Umbilical cord (tissue), 2 donors: ENCODE results near the gene PLGRKT. TPM values are rescaled to one million over a fixed set of nuclear protein-coding genes. Genes with fewer than 3 reads are reported as not detected.
"Not testable (repeated sequence)": the region's sequence is repeated elsewhere in the genome, so short reads cannot be mapped to it uniquely, and the experiment has no call there.

Experiments used
- DNase-seq: peaks from one replicate; pipeline ENCODE4 v3.0.0-alpha.2; 2015; ENCODE audit warnings: low spot score
- total RNA-seq: library from RNA; depleted of rRNA; stranded (reverse); fragments of >200 nt; gene quantifications from one replicate; pipeline ENCODE4 v1.2.3, GENCODE V29; 2014; ENCODE audit warnings: low replicate concordance; ENCODE audit not compliant: insufficient read depth

Gene PLGRKT
- total RNA-seq, 1 donor from 2014 or later: 9.9 TPM

DNA sequence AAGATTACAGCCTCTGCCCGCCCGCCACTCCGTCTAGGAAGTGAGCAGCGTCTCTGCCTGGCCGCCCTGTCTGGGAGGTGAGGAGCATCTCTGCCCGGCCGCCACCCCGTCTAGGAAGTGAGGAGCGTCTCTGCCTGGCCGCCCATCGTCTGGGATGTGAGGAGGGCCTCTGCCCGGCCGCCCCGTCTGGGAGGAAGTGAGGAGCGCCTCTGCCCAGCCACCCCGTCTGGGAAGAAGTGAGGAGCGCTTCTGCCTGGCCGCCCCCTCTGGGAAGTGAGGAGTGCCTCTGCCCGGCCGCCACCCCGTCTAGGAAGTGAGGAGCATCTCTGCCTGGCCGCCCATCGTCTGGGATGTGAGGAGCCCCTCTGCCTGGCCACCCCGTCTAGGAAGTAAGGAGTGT is 4.8 kb downstream of the PLGRKT start:
- not testable (repeated sequence) for DNase-seq

DNA sequence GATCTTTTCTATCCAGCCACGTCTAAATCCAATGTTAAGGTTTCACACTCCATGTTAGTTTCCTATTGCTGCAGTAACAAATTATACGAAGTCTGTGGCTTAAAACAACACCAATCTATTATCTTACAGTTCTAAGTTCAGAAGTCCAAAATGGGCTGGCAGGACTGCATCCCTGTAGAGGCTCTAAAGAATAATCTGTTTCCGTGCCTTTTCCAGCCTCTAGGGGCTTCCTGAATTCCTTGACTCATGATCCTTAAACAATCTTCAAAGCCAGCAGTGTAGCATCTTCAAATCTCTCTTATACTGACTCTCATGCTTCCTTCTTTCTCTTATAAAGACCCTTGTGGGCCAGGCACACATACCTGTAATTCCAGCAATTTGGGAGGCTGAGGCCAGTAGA is 6.8 kb downstream of the PLGRKT start:
- DNase-seq: no peak

DNA sequence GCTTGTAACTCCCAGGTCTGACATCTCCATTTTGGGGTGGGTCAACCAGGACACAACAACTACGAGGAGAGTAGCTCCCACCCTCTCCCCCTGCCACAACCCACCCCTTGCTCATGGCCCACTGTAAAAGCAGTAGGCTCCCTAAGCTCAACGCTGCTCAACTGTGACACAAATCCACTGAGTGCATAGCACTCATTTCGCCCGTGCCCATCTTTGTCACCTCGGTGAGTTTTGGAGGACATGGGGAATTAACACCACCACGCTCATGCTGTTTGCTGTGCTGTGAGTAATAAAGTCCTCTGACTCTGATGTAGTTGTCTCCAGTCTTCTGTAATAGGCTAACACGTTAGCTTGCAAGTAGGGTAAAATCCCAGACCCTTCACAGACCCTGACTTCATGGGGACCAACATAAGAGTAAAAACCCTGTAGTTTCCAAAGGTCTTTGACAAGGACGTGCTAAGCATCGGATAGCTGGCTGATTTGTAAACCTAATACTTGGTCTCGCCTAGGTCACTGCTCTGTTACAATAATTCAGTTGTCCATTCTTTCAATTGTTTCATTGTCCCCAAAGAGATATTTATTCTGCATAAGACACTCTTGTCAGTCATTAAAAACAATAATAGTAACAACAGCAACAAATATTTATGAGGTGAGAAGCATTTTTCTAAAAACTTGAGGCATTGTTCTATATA is 7.7 kb downstream of the PLGRKT start:
- DNase-seq: no peak

DNA sequence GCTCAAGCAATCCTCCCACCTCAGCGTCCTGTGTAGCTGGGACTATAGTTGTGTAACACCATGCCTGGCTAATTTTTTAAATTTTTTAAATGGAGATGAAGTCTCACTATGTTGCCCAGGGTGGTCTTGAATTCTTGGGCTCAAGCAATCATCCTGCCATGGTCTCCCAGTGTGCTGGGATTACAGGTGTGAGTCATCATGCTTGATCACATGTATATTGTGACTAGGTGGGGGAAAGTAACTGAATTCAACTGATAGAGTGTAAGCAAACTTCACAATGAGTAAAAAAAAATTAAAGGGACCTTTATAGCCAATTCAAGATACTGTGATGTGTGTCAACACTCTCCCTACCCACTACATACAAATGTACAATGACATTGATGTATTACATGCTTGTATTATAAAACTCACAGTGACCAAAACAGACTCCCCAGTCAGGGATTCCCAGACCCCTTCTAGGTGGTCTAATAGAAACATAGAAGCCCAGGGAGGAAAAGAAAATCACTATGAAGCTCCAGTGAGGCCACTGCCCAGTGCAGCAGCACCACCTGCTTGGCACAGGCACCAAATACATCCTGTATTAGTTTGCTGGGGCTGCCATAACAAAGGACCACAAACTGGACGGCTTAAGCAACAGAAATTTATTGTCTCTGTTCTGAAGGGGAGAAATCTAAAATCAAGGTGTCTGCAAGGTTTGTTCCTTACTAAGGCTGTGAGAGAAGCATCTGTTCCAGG is 8.8 kb downstream of the PLGRKT start:
- no peak for DNase-seq

DNA sequence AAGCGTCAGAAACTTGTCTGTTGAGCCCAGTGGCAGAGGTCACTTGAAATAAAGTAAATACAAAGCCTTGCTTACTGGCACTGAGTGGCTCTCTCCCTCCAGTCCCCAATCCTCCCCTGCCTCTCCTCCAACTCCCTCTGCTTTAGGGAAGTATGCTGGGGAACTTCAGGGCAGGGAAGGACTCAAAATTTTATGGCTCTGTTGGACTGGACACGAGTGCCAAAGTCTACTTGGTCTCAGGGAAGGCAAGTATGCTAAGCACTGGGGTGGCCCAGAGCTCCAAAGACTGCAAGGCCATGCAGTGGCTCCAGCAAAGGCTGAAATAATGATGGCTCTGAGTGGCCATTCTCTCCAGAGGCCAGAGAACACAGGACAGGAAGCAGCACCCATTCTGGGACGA is 9.6 kb downstream of the PLGRKT start:
- no peak for DNase-seq

DNA sequence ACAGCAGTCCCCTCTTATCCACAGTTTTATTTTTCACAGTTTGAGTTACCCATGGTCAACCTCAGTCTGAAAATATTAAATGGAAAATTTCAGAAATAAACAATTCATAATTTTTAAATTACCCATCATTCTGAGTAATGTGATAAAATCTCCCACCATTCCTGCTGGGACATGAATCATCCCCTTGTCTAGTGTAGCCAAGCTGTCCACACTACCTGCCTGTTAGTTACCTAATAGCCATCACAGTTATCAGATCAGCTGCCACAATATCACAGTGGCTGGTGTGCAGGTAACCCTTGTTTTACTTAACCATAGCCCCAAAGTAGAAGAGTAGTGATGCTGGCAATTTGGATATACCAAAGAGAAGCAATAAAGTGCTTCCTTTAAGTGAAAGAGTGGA is 10.7 kb downstream of the PLGRKT start:
- DNase-seq: no peak

DNA sequence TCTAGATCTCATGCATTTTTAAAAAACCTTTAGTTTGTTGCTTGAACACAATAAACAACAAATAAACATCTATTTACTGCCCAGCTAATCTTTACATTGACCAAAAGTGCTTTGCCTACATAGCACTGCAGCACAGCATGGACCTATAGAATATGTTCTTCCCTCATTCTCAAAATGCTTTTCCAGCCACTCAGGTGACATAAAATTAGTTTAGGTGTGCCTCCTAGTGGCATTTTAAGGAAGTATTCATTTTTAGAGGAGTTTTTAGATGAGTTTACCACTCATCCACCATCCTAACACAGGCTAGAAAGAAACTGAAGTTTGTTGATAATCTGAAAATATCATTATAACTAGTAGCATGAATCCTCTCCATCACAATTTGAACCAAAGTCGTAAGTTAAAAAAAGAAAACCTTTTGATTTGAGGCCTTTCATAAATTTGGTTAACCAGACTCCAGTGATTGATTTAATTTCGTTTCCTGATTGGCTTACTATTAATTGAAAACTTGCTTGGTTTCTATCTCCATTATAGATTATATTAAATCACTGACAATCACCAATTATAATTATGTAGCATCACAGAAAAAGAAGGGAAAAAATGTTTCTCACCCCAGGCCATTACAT is 12.6 kb downstream of the PLGRKT start:
- no peak for DNase-seq

DNA sequence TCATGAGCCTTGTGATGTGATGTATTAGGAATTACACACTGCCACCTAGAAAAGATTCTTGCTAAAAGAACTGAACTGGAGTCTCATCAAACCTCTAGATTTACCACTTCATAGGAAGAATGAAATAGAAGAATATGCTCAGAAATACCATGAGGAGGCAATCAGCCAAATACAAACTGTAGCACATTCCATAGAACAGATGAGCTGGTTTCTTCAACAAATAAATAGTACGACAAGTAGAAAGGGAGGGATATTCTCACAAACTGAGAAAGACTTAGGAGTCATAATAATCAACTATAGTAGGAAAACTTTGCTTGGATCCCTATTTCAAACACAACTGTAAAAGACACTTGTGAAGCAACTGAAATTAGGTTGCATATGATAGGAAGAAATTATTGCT is 15.4 kb downstream of the PLGRKT start:
- no peak for DNase-seq

DNA sequence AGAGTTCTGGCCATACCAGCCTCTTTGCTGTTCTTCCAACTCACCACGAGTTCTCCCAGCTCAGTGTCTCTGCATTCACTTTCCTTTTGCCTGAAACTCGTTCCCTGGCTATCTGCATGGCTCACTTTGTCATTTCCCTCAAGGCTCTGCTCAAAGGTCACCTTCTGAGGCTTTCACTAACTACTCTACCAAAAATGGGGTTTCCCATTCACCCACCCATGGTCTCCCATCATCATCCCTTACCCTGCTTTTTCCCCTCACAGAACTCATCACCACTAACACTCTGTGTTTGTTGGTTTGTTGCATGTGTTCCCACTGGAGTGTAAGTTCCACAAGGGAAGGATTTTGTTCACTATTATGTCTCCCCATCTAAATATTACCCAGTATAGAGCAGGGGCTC is 16.6 kb downstream of the PLGRKT start:
- no peak for DNase-seq

DNA sequence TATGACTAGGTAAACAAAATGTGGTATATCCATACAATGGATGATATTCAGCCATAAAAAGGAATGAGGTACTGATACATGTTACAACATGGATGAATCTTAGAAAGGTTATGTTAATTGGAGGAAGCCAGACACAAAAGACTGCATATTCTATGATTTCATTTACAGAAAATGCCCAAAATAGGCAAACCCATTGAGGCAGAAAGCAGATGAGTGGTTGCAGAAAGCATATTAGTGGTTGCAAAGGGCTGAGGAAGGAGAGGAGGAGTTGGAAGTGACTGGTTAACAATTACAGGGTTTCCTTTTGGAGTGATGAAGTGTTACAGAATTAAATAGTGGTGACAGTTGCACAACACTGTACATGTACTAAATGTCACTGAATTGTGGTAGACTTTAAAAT is 17.7 kb downstream of the PLGRKT start:
- no peak for DNase-seq

DNA sequence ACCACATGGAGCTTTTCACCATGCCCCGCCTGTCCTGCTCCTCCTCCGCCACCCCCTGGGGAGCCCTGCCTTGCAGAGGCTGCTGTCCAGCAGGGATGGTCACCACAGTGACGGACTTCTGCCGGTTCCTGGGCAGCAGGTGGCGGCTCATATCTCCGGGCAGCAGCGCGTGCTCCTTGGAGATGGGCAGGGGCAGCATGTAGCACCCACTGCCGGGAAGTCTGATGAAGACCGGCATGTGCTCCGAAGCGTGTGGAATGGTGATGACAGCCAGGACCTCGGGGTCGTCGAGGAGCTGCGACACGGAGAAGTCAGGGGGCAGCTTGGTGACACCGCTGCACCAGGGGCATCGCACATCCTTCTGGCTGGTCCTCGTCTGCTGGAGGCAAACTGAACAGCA is 19.2 kb downstream of the PLGRKT start:
- no peak for DNase-seq

DNA sequence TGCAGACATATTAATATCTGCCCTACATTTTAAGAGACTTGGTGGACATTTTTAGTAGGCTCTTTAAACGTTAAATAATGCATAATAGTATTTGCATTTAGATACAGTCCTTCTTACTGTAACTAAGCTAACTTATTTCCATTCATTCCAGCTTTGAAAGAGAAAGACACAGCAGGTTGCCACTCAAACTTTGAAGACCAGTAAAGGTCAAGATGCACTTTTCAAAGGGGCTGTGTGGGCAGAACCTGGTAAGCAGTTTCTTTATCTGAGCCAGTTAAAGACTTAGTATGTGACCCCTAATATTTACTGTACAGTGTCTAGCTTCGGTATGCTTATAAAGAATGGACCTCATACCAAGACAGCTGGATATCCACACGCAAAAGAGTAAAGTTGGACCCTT is 20.8 kb downstream of the PLGRKT start:
- no peak for DNase-seq

DNA sequence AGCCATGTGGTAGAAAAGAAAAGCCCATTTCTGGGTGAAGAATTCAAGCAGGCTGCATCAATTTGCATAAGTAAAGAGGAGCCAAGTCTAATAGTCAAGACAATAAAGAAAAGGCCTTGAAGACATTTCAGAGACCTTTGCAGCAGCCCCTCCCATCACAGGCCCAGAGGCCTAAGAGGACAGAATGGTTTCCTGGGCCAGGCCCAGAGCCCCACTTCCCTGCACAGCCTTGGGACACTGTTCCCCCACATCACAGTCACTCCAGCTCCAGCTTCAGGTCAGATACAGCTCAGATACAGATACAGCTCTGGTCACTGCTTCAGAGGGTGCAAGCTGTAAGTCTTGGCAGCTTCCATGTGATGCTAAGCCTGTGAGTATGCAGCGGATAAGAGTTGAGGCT is 29.1 kb downstream of the PLGRKT start:
- DNase-seq: no peak

DNA sequence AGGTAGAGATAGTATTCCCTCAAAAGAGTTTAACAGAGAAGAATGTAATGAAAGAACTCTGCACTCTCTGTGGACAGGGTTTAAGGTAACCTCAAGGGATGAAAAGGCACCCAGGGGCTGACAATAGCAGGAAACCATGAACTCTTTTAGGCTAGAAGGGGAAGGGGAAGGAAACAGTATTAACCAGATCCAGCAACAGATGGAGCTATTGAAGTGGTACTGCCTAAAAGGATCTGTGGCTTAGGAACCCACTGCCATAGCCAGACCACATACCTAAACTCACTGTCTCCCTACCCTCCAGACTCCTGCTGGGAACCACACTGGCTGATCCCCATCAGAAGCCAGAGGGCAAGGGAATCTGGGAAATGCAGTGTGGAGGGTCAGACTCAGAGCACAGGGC is 35.5 kb downstream of the PLGRKT start:
- no peak for DNase-seq

DNA sequence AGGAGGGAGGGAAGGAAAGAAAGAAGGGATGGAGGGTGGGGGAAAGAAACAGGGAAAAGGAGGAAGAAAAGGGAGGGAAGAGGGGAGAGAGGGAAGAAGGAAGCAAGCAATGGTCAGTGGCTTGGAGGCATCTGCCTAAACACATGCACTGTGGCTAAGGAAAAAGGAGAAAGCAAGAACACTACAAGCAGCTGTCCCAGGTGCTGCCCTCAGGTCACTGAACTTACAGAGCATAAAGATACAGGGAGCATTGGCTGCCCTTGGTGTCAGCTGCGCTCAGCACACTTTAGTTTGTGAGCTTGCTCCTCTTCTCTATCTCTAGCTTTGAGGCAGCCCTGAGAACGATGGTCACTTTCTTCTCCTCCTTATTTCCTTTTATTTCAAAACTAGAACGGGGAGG is 40.2 kb downstream of the PLGRKT start:
- DNase-seq: not testable (repeated sequence)

DNA sequence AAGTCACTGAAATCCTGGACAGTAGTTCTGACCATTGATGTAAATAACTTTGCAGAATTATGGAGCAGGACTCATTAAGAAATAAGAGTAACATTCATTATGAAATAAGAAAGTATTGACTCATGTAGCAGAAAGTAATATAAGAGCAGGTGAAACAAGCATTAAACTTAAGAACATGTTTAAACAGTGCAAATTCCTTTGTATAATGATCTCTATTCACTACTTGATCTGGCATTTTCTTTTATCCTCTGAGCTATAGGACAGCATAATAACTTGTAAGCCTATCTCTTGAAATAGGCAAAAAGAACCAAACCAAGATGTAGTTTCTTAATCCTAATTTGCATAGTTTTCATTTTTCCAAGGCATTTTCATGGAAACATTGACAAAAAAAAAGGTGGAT is 42.3 kb downstream of the PLGRKT start:
- DNase-seq: no peak

DNA sequence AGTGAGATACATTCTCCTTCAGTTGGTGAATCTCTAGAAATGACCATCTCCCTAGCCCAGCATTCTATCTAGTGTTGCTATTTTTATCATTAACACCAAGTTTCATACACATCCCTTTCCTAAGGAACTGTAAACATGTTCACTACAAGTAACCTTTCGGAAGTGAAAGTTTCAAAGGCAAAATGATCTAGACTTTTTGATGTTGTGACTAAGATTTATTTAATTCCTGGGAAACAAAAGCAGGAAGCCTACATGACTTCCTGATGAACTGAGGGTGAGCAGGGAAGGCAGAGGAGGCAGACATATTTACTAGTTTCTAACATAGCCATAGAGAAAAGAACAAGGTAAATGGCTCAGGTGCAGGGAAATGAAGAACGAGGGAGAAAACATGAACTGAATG is 43.7 kb downstream of the PLGRKT start:
- not testable (repeated sequence) for DNase-seq

DNA sequence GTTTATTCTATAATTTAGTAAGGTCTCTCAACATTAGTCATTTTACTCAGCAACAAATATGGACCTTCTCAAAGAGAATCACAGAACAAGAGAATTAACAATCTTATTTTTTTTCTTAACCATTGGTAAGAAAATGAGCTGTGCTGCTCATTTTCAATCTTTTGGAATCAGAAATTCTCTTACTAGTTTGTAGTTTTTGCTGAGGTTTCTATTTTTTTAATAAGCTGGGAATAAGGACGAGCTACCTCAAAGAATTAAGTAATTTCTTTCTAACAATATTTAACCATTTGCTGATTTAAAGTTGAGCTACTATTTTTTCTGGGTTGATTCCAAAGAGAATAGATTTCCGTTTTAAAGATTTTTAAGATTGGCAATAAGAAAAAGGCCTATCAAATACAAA is 44.2 kb downstream of the PLGRKT start:
- no peak for DNase-seq

DNA sequence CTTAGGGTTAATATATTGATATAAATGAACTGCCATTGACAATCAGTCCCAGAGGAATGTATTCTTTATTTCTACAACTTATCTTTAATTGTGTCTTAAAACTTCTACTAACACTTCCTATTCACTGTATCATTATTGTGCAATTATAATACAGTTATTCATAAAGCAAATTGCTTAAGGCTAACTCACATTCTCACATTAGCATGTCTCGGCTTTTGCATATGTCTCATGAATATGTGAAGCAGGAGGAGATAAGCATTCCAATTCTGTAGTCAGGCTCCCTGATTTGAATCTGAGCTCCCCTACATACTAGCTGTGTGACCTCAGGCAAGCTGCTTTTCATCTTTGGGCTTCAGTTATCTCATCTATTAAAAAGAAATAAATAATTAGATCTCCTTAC is 45.4 kb downstream of the PLGRKT start:
- no peak for DNase-seq

DNA sequence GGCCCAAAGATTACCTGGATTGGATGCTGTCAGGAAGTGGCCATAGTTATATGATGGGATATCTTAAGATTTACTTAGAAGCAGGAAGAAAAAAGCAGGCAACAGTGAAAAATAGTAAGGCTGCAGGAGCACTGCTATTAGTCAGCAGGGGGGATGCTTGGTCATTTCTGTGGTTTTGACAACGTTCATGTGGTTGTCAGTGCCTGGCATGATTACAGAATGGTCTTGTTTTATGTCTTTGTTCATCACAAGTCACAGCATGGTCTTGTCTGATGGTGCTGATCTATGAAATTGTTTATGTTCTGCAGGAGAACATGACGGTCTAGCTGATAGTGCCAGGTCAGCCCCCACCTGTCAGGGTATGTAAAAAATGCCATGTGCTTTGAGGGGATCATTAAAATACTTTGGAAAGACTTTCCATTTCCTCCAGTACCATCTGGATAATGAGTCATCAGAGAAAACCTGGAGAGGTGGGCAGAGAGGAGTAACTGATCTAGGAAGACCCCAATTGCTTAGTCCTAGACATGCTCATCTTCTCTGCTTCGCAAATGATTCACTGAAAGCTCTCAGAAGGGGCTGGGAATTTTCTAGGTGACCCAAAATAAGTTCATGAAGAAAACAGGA is 48.5 kb downstream of the PLGRKT start:
- DNase-seq: no peak

DNA sequence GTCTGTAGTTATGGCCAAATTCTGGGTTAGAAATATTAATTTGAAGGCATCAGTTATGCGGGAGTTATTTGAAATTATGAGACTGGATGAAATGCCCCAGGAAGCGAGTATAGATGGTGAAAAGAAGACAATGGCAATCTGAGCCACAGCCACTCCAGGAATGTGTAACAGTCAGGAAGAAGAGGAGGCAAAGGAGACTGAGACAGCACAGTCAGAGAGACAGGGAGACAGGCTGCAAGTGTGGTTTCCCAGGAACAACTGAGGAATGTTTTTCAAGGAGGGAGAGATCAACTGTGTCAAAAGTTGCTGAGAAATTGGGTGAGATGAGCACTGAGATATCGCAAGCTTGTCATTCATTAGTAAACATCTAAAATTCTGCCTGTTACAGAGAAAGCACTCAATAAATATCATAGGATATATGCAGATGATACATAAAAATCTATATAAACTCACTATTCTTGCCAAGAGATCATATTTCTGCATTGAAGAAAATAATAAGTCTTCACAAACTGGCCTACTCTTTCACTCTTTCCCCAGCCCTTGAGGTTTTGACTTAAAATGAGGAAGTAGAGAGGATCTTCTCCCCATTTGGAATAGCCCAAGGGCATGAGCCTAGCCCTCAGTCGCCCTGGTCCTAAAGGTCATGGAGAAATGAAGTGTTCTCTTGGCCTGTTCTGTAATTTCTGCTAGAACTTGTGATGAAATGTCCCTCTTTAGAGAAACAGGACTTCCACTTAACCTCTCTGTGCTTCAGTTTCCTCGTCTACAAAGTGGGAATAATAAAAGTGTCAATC is 49.5 kb downstream of the PLGRKT start:
- no peak for DNase-seq

DNA sequence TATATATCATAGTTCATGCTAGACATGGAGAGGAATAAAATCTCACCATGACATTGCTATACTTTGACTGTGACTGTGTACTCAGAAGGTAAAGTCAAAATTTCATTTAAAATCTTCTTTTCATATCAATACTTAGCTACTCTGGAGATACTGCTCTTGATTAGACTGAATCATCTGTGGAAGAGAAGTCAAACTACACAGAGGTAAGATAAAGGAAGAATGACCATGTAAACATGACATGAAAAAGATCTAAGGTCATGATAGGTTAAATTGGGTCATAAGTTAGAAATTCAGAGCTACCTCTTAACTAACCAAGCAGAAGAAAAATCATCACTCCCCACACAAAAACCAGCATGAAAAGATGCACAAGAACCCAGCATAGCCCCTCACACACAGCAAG is 53.3 kb downstream of the PLGRKT start:
- DNase-seq: no peak
